HG03108 (cell line): ENCODE data around the gene REEP6.
A peak's percentile ranks its signal among the peaks of the same experiment; 100 is the strongest.
"Not testable (repeated sequence)": the region's sequence is repeated elsewhere in the genome, so short reads cannot be mapped to it uniquely, and the experiment has no call there.

Source experiments
- ATAC-seq: cut with Tn5 transposase; IDR thresholded peaks from one replicate; pipeline ENCODE4 v1.9.1; 2021; ENCODE audit warnings: moderate library complexity; ENCODE audit not compliant: unreplicated experiment

Gene REEP6

DNA sequence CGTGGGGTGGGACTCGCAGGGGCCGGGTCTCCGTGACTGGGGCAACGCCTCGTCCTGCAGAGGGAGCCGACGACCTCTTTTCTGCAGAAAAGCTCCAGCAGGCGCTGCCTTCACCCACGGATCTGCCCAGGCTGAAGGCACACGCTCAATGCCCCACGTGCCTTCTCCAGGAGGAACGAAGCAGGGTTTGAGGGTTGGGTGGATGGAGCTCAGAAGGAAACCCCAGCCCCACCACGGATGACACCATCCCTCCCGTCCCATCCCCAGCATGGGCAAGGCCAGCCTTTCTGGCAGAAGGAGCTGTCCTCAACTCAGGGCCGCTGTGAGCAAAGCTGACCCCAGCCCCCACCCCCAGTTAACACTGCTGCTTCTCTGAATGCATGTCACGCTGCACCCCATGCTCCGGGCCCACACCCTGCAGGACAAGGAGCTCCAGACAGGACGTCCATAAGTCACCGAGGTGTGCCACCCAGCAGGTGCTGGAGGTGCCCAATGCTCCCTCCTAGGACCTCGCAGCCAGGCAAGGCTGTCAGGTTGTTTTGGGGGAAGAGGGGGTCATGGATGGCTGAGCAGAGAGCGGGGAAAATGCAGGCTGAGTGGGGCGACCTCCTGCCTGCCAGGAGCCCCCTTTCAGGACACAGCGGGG, 19.3 kb upstream of the REEP6 start:
- no peak for ATAC-seq

DNA sequence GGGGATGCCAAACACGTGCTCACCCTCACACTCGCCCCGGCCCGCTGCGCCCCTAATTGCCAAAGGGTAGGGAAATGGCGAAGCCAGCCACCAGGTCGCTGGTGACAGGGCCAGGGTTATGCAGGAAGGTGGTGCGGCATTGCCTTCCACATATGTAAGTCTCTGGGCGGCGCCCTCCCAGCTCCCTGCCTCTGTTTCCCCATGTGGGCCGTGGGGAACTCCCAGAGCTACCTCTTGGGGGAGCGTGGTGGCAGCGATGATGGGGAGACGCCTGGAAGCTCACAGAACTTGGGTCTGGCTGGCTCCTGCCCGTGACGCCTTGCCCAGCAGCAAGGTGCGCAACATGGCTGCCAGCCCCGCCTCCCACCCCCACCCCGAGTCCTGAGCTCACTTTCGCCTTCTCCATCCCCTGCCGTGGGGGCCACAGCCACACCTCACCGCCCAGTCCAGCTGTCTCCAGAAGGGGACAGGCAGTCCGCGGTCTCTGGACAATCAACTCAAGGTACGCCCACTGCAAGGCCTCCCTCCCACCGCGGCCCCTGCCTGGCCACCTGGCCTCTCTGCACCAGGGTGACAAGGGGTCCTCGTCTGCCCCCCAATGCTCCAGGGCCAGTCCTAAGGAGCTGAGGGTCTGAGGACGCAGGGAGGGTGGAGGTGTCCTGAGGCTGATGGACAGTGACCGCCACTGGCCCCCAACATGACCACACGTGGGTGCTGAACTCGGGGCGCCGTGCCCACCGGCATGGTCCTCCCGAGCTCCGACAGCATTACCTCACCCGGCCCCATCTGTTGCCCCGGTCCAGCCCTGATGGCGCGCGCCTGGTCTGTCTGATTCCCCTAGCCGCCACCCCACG, 18.5 kb upstream of the REEP6 start:
- no peak for ATAC-seq

DNA sequence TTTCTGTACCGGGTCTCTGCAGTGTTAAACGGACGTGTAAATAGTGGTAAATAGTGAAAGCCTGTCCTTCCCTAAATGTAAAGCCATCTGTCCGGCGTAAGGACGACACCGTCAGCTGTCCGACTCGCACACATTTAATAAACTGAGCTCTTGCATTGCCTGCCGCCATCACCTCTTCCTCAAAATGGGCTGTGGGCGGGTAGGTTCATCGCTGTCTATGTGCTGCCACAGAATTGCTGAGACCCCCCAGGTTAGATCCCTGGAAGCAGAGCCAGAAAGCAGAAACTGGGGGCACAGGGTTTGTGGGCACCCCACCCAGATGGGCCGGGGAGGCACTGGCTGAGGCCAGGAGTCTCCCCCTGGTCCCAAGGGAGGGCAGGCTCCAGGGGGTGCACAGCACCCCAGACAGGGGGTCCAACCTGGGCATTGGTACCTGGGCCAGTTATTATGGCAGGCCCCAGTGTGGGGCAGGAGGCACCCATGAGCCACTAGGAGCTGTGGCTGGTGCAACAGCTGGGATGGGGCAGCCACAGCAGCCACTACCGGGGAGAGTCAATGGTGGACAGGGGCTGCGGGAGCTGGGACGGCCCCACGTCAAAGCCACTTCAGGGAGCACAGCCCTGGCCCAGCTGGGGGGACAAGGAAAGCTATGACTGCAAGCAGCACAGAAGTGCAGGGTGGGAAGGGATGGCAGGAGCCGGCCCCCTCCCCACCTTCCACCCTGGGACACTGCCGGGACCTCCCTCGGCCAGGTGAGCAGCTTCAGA, 17.7 kb upstream of the REEP6 start:
- ATAC-seq = no peak

DNA sequence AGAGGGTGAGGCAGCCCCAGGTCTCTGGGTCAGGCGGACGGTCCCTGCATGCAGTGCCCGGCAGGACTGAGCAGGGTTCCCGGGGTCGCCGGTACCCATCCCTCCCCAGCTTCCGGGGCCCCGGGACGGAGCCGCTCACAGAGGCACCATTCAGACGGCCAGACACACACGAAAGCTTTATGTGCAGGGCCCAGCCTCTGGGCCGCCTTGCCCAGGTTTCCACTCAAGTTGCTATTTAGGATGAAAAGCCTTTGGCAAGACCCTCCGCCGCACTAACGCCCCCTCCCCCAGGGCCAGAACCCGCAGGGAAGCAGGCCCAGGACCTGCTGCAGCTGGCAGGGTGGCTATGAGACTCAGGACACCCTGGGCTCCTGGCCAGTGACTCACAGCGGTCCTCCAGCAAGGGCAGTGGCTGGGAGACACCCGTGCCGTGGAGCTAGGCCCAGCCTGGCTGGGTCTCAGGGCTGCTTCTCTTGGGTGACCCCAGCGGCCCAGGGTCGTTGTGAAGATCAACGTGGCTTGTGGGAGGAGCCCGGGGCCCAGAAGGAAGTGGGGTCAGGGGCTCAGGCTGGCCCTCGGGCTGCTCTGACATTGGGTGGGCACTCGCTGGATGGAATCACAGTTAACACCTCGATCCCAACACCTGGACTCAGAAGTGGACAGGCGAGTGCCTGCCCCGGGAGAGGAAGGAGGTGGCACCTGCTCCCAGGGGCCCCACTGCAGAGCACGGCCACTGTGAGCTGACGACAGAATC, 16.8 kb upstream of the REEP6 start:
- ATAC-seq = no peak

DNA sequence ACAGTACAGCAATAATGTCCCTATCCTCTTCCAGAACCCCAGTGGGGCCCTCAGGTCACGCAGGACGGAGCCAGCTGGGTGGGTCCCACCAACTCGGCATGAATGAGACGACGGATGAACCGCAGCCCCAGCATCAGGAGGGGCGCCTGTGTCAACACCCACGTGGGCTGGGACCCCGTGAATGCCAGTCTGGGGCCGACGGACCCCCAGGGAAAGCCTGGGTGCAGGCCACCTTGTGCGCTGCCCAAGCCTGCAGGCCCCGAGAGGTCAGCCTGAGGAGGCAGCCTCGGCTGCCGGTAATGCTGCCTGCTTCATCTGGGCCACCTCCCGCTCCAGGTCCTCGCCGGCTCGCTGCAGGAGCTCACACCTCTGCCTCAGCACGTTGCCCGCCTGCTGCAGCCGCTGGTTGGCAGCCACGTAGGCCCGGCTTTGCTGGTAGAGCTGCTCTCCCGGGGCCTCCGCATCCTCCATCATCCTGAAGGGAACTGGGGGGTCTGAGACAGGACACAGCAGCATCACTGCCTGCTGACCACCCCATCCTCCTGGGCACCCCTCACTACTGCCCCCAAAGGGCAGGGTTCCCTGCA, 16.1 kb upstream of the REEP6 start:
- ATAC-seq = no peak

DNA sequence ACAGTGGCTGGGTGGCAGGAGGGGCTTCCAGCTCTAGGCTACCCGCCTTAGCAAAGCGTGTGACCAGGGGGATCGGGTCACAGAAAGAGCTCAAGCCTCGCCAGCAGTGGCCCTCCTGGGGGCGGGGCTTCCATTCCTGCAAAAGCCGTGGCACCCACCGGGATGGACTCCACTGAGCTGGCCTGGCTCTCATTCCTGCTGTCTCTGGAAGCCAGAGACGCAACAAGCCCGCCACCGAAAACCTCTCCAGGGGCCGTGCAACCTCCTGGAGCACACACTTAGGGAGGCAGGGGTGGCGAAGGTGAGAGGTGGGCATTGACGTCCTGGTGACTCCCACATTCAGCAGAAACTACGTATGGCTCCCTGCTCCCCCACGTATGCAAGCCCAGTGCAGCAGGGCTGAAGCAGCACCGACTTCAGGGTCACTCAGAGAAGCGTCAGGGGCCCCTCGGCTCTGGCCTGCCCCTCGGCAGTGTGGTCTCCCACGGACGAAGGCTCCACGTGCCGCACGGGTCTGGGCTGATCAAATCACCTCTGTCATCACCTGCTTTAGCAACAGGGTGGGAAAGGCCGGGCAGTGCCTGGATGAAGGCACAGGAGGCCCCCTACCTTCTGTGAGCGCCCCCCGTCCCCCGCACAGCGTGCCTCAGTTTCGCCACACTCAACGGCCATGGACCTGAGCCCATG, 15.1 kb upstream of the REEP6 start:
- no peak for ATAC-seq

DNA sequence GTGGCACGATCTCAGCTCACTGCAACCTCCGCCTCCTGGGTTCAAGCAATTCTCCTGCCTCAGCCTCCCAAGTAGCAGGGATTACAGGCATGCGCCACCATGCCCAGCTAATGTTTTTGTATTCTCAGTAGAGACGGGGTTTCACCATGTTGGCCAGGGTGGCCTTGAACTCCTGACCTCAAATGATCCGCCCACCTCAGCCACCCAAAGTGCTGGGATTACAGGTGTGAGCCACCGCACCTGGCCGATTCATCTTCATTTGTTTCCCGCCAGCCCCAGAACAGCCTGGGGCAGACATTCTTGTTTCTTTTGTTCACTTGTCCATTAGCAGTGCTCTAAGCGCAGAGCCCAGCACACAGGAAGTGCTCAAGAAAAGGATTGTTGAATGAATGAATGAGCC, 13.9 kb upstream of the REEP6 start:
- not testable (repeated sequence) for ATAC-seq

DNA sequence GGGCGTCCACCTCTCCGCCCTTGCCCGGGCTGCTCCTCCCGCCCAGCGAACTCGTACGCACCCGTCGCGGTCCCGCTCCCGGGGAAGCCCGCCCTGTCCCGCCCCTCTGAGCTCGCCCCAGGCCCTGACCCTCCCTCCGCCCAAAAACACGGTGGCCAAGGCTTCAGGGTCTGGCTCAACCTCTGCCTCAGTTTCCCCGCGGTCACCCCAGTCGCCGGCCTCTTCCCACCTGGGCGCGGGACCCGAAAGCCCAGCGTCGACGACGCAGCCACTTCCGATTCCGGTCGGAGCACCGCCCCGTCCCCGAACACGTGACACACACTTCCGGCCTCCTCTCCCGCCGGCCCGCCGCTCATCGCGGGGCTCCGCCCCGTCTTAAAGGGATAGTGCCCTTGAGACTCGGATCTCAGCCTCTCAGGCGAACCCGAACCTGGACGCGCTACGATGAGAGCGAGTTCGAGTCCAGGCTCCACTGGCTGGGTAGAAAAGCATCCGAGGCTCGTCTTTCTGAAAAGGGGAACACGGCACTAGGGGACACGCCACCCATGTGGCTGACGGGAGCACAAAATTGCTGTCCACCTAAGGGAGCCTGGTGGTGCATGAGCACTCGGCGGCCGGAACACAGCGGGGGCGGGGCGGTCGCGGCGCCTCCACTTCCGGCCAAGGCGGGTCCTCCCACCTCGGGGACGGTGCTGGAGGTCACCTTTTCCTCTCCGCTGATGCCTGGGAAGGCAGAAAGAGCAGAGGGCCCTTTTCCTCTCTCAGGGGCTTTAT, 11.9 kb upstream of the REEP6 start, which contains the start of gene C19orf25:
Gene C19orf25, minus strand, starts transcription at position 282 of the 774 bp plus-strand sequence. CDS start 312 bp downstream, outside the sequence.
- ATAC-seq = peak; percentile 73

DNA sequence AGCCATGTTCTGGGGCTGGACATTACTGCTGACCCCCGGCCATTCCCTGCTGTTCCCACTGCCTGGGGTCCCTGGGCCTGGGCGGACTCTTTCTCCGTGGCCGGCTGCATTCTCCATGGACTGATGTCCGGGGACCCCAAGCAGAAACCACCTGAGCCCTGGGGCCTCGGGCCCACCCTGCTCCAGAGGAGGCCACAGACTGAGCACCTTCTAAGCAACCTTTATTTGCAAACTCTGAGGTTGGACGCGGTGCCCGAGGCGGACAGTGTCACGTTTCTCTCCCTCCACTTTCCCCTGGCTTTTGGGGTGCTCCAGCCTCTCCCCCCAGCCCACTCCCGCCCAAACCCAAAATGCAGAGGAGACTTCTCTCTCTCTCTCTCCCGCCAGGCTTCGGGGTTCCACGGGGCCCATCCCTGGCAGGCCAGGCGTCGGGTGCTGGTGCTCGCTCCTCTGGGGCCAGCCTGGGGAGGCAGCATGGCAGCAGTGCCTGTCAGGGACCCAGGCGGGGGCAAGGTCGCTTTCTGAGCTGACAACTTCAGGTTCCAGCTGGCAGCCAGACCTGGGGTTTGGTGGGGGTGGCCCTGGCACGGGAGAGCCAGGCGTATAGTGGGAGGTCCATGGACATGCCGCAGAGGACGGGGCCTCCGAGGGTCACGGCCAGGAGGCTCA, 9.6 kb upstream of the REEP6 start:
- ATAC-seq = no peak

DNA sequence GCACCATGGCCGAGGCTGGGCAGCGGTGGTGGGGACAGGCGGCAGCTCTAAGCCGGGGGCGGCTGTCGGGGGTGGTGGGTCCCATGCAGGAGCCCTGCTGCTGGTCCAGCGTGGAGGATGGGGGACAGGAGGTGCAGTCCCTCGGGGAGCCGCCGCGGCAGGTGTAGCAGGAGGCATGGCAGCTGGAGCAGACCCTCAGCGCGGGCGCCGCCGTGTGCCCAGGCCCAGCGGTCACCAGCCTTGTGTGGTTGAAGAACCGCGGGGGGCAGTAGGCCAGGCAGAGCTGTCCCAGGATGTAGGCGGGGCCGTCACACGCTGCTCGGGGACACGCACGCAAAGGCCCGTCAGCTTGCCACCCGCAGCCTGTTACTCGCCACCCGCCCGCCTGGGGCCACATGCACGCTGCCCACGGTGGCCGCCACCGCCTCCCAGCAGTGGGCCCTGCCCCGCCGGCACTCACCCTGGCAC, 9.1 kb upstream of the REEP6 start:
- no peak for ATAC-seq

DNA sequence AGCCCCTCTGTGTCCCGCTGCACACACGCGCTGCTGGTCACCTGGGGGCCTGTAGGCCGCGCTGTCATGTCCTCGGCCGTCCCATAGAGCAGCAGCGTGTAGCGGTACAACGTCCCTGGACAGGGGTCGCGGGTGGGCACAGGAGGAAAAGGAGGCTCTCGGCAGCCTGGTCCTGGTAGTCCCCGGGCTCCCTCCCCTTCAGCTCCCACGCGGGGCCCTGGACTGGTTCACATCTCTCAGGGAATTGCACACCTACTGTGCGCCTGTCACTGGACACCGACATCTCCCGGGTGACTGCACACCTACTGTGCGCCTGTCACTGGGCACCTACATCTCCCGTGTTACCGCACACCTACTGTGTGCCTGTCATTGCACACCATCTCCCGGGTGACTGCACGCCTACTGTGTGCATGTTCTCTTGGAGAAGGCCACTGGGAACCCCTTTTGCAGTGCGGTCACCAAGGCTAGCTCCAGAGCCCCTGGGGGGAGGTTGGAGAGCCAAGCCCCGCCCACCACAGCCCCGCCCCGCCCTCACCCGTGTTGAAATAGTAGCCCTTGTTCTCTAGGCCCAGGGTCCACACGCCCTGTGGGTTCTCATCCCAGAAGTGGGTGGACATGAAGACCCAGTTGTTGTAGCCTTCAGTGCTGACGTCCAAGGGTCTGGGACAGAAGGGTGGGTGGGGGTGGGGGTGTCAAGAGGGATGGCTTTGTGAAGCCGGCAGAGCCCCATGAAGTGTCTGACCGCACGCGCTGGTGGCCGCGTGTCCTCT, 8.4 kb upstream of the REEP6 start:
- no peak for ATAC-seq

DNA sequence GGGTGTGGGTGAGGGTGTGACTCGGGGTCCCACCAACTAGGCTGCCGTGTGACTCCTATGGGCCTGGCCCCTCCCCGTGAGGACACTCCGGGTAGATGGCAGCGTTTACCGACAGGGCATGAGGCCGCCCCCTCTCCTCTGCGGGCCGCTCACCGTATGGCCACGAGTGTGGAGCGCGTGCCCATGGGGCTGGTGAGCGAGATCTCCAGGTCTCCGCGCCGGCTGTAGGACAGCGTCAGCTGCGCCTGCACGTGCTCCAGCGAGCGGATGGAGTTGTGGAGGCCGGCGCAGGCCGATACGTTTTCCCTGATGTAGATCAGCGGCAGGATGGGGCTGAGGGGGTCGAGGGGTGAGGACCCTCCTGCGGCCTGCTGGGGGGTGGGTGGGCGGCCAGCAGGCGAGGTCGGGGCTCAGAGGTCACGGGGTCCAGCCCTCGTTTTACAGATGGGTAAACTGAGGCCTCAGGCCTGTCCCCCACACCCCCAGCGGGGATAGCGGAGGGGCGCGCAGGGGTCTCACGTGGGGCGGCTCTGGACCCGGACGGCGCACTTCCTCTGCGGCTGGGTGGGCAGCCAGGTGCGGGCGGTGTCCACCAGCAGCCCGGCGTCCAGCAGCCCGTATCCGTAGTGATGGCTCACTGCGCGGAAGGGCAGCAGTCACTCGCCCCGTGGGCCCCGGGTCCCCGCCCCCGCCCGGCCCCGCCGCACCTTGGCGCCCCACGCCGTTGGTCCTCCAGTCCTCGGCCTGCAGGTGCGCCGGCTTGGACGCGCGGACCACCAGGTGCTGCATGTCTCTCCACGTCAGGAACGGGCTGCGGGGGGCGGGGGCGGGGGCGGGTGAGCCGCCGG, 7.6 kb upstream of the REEP6 start:
- no peak for ATAC-seq

DNA sequence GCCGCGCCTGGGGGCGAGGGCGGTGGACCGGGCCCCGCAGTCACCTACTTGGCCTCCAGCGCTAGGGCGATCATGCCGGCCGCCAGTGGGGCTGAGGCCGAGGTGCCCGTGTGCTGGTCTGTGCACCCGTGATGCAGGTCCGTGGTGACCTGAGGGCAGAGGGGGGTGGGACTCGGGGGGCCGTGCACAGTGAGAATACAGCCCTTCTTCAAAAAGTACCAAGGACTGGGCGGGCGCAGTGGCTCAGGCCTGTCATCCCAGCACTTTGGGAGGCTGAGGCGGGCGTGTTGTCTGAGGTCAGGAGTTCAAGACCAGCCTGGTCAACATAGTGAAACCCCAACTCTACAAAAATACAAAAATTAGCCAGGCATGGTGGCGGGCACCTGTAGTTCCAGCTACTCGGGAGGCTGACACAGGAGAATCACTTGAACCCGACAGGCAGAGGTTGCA, 7.0 kb upstream of the REEP6 start:
- ATAC-seq = no peak

DNA sequence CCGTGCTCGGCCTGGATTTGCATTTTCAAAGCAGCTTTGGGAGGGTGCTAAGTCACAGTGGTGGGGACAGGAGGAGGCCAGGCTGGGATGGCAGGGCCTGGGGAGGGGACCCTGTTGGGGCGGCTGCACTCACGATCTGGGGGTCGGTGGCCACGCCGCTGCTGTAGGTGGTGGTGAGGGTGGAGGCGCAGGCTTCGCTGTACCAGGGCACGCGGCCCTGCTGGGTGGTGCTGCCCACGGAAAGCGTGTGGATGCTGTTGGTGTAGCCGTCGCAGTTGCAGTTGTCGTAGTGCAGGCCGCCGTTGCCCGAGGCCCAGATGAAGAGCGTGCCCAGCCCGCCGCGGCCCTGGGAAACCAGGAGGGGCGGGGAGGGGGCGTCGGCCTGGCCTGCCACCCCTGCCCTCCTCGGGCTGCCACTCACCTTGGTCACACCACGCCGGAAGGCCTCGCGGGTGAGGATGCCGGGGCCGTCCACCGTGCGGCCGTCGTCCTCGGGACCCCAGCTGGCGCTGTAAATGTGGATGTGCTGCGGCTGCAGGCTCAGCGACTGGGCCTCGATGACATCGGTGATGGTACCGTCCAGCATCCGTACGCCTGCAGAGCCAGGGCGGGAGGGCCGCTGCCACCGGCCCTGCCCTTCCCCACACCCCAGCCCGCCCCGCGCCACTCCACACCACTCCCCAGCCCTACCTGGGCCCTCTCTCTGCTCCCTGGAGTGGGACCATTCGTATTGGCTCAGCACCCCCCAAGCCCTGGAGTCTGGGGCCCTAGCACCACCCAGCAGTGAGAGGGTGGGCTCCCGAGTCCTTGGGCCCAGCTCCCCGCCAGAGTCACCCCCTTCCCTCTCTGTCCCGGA, 4.0 kb upstream of the REEP6 start:
- no peak for ATAC-seq

DNA sequence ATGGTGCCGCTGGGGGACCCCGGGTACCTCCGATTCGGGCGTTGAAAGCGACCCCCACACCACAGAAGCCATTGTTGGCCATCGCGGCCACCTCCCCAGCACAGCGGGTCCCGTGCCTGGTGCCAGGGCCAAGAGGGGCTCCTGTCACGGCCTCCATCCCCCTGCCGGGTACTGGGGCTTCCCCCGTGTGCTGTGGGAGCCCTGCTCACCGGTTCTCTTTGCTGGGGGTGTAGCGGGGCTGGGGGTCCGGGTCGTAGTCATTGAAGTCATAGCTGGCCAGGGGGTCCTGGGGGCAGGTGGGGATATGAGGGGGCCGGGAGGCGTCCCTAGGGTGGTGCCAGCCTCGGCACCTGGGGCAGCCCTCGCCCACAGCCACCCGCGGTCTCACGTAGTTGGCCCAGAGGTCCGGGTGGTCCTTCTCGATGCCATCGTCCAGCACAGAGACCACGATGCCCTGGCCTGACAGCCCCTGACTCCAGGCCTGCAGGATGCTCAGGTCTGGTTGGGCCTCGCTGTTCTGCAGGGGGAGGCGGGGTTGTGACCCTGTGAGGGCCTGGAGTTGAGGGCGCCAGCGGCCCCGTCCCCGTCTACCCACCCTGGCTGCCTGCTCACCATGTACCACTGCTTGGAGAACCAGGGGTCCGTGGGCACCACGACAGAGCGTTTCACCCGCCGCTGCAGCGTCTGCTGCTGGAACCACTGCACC, 3.3 kb upstream of the REEP6 start:
- ATAC-seq = no peak
